GF-D8 (cell line): ENCODE results near the gene FARP2.

Experiments
- DNase-seq: peaks from one replicate; lab custom pipeline; 2025; lab: John Stamatoyannopoulos, UW

FARP2 gene

DNA sequence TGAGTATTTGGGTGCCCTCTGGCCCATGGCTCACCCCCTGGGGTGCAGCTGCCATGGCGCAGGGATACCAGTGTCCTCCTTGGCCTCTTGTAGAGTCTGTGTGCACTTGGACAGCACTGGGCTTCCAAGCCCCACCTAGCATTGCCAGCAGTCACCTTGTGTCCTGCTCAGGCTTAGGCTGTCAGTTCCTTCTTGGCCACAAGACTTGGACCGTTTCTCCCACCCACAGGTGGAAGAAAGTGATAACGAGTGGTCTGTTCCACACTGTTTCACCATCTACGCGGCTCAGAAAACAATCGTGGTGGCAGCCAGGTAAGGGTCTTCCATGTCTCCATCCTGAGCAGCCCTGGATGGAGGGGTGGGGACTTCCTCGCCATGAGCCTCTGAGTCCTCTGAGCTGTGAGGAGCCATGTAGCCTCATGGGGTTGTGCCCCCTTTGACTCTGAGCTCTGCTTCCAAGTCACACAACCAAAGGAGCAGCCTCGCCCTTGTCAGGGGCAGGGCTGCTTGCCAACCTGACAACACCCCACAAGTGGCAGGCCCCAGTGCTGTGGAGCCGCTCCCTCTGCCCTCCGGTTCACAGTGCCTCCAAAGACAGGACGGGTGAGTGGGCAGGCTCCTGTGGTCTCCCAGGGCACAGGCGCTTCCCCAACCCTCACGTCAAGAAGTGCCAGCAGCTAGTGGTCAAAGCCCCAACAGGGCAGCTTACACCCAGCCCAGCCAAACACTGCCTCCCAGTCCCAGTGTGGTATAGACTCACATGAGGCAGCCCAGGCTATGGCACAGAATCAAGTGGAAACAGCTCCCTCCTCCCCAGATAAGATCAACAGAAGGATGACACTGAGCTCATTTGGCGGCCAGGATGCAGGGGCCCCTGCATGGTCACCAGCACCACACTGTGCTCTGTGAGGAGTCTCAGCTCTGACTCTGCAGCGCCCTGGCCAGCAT lies 133.9 kb downstream of the FARP2 start:
- DNase-seq: no peak

DNA sequence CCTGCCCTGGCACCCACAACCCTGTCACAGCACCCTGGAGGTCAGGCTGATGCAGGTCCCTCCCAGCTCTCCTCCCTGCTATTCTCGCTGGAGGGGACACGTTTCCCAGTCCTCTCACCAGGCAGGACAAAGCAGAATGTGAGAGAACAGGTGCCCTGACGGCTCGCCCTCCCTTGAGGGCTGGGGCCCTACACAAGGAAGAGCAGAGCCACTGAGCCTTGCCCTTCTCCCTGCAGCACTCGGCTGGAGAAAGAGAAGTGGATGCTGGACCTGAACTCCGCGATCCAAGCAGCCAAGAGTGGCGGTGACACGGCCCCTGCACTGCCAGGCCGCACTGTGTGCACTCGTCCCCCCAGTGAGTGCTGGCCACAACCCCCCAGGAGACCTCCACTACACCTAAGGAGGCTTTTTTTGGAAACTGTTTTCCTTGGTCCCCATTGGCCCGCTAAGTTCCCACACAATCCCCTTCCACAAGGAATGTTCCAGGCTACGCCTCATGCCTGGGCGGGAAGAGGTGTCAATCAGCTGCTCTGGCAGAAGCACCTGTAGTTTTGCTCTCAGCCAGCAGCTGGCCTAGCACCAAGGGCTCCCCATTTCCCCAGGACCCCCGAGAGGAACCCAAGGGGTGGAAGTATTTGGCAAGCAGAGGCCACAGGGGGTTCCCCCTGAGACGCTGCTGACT lies 134.9 kb downstream of the FARP2 start:
- no peak for DNase-seq

DNA sequence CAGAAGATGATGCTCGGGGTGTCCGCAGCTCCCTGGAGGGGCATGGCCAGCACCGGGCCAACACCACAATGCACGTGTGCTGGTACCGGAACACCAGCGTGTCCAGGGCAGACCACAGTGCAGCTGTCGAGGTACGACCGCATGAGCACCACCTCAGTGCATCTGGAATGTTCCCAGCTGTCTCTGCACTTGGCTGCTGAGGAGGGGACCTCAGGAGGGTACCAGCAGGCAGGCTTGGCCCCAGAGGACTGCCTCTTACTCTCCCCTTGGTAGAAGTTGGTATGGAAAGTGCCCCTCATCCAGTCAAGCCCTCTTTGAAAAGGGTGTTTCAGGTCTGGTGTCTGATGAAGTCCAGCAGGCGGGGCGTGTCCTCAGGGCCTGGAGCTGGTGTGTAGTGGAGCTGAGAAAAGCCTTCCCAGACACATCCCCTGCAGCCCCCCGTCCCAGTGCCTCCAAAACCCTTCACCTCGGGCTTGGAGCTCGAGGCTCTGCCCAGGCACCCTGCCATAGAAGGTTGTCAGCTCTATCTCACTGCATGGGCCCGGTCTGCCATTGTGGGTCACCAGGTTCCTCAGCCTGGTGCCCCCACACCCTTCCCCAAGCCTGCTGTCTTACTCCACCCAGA lies 135.6 kb downstream of the FARP2 start:
- DNase-seq: no peak

DNA sequence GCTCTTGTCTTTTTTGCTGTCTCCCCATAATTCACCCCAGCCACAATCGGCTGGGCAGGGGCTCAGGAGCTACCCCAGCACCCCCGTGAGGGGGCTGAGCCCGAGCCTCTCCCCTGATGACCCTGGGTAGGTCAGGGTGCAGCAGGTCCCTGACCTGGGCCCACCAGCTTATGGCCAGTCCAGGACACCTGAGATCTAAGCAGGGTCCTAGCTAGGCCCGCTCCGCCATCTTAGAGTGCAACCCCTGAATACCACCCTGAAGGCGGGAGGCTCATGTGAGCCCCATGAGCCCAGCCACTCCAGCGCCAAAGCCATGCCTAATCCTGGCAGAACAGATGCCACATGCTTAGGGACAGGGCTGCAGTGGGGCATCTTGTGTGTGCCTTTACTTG lies 136.1 kb downstream of the FARP2 start:
- DNase-seq: no peak

DNA sequence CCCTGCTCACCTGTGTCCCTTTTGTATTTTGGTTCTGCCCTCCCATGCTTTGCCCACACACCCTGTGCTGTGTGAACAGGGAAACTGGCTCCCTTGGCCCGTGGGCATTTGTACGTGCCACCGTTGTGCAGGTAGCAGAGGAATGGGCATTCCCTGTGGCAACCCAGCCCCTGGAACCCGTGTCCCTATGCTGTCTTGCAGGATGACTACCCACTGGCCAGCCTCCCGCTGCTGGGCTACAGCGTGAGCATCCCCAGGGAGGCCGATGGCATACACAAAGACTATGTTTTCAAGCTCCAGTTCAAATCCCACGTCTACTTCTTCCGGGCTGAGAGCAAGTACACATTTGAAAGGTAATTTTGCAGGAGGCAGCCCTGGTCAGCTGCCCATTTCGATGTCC lies 137.0 kb downstream of the FARP2 start:
- no peak for DNase-seq

DNA sequence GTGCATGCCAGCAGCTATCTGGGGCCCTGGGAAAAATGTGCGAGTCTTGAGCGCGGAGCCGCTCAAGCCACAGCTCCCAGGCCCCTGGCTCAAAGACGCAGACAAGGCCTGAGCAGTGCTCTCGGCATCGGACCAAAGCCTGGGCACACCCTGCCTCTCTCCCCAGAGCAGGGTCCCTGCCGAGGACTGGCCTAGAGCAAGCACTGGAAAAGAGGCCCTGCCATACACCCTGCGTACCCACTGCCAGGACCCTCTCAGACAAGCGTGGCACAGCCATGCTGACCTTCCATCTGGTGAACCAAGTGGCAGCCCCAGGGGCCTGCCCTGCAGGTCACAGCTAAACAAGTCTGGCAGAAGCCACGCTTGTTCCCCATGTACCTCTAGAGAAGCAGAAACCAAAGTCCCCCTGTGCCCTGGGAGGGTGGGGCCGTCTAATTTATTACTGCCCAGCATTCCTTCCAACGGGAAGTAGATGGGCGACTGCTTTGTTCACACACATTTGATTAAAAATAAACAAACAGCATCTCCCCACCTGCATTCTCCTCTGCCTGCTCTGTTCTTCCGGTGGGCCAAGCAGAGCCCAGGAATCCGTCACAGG lies 138.3 kb downstream of the FARP2 start:
- no peak for DNase-seq

DNA sequence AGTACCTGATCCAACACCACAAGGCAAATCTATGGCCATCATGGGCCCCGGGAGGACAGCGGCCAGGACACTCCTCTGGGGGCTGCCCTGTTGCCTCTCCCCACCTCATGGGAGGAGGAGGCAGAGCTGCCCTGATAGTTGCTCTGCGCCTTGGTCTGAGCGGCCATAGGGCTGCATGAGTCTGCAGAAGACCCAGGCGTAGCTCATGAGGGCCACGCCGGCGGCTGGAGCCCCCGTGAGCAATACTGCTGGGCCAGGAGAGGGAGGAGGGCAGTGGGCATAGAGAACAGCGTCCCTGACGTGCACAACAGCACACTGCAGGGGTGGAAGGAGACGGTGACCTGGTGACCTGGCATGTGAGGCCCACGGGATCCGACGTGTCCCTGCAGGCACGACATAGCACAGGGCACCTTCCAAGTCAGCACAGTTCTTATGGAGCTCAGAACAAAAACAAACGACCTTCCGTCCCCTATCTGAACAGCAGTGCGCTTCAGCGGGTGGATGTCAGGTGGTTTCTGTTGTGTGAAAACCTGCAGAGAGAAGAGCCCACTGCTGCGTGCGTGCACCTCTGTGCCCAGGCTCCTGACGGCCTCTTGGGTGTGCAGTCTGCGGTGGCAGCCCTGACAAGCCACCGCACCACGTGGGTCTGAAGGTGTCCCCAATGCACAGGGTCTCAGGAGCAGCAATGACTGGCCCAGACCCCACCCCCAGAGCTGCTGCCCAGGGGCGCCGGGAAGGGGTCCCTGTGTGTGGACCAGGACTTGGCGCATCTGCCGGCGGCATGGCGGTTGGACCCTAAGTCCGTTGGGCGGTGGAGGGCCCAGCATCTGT lies 139.3 kb downstream of the FARP2 start:
- DNase-seq: no peak

DNA sequence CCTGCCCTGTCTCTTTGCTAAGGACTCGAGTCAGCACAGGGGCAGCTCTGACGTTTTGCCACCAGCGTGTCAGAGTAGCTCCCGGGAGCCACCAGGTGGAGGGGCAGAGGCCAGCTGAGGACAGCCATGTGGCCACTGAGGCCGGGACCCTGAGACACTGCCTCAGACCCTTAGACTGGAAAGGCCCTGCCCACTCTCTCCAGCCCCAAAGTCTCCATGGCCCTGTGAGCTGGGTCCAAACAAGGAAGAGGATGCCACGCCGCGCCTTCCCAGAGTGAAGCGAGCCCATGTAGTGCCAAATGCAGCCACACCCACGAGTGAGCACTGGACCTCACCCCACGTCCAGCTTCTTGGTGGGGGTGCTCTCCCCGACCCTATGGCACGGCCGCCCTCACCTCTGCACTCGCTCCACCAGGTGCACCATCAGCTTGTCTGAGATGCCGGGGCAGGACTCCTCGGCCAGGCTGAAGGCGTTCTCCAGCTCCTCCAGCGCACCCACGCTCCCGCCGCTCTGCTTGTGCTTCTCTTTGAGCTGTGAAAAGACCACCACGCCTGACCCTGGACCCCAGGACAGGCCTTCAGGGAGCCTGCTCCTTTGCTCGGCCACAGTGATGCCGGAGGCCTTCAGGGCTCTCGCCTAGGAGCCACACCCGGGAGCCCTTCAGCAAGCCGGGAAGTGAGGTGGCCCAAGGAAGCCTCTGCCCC lies 140.1 kb downstream of the FARP2 start:
- DNase-seq: no peak

DNA sequence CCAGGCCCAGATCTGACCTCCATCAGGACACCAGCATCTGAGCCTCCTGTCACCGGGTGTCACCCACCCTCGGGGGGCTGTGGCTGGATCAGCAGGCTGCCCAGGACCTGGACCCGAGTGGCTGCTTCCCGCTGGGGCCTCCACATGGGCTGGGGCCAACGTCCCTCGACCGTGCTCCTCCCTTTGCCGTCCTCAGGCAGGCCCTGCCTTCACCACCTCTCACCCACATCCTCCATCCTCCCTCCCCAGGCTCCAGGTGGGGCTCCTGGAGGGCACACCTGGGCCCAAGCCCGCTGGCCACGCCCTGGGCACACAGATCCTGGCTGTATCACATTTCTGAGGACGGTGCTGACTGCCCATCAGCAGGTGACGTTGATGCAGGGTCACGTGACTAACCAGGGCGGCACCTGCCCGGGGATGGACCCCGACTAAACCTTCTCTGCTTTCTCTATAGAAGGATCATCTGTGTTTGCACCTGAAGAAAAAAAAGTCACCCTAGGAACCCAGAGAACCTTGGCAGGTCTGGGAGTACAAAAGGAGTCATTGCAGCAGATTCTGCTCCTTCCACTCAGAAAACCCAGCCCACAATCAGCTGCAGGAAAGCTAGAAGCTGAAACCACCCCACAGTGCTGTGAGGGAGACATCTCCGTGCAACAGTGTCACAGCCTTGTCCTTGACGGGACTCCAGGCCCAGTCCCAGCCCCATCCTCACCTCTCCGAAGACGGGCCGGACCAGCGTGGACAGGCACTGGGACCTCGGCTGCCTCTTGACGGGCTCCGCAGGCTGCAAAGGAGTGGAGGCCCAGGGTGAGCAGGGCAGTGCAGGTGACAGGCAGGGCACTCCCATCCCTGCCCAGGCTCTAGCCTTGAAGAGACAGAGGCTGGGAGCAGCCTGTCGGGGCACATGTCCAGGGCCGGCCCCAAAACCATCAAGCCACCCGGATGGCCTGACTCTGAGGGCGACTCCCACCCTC lies 141.1 kb downstream of the FARP2 start:
- DNase-seq: no peak

DNA sequence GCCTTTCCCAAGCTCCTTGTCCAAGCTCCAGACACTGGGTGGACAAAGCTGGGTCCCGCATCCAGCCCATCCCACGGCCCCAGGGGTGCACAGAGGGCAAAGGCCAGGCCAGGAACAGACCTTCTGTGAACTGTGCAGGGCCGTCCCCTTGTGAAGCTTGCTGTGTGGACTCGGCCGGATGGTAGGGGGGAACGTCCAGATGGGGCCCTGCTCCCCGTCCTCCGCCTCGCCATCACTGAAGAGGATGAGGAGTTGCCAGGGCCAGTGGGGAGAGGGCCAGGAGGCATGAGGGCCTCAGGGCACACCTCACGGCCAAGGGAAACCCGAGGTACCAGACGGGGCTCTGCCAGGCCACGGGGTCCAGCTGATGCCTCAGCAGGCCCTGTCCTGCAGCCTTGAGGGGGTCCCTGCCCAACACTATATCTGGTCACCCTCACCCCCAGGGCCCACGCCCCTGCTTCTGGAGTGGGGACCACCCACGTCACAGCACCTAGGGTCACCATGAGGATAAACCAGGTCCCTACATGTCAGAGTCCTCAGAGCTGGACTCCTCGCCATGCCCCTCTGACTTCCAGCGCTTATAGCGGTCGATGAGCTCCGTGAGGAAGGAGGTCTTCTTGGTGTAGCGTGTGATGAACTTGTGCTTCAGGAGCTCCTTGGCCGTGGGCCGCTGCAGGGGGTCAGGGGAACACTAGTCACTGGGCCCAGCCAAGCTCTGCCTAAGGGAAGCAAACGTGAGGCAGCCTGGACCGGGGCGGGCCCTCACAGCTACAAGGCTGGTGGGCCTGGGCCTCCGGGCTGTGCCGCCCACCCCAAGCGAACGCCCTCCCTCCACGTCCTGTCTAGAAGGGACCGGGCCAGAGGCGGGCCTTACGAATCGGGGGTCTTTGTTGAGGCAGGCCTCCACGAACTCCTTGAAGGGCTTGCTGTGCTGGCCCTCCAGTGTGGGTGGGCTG lies 142.3 kb downstream of the FARP2 start:
- DNase-seq: no peak

DNA sequence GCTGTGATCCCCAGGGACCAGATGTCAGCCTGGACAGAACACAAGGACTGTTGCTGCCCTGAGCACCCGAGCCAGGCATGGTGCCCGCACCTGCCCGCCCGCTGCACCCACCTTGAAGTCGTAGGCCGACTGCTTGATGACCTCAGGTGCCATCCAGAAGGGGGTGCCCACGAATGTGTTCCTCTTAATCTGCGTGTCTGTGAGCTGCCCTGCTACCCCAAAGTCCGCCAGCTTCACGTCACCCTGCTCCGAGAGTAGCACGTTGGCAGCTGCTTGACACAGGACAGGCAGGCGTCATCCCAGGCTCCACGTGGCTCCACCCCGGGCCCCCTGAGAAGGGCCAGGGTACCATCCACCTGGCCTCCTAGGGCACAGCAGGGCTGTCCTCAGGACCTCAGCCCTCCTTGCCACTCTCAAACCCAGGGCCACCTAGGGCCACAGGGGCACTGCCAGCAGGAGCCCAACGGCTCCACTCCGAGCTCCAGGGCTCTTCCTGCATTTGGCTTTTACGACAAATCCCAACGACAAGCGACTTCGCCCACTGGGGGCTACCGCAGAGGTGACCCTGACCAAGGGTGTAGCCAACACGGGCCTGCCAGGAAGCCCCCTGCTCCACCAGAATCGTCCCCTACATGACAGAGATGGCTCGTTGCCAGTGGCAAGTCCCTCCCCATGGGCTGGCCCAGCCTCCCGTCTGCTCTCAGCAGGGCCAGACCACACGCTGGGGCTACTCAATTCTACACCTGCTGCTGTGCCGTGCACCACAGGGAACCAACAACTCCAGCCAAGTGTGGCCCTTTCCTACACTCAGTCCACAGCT lies 143.3 kb downstream of the FARP2 start:
- no peak for DNase-seq

DNA sequence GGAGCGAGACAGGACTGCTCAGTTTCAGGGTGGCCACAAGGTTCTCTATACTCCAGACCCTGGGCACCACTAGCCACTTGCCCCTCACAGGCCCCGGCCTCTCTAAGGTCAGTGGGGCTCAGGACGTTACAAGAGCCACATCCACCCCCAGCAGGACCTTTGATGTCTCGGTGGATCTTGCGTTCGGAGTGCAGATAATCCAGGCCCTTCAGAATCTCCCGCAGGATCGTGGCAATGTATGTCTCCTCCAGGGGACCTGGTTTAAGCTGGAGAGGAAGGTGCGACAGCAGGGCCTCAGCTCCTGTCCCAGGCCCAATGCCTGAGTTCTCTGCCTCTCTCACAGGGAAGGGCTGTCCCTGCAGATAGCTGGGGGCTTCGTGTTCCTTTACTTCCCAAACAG lies 143.9 kb downstream of the FARP2 start:
- DNase-seq: no peak

DNA sequence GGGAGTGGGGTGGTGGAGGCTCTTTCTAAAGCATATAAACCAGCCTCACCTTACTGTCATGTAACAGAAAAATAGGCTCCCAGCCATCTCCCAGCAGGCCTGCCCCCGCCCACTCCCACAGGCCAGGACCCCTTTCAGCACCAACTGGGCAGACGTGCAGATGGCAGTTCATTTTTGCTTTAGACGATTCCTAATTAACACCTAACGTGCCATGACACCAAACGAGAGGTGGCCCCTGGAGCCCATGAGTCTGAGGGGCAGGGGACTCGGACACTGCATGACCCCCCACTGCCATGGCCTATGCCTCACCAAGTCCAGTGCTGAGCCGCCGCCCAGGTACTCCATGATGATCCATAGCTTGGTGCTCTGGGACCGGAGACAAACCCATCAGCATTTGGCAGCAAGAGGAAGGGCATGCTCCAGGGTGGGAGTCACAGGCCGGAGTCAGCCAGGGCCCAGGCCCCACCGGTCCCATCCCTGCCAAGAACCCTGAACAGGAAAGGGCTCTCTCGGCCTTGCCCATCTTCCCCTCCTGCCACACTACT lies 144.4 kb downstream of the FARP2 start:
- DNase-seq: no peak

DNA sequence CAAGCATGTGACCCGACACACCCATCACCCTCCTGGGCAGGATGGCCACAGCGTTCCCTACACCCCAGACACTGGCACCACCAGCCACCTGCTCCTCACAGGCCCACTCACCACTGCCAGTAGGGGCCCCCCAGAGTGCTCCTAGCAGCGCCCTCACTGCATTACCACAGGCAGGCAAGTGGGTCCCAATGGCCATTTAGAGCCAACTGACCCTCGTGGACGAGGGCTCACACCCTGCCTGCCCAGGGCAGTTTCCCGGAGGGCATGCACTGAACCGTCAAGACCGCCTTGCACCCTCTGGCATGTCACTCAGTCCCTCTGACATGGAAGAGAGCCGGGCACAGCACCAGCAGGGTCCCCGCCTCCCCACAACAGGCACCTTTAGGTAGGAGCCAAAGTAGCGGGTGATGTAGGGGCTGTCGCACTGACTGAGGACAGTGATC lies 145.0 kb downstream of the FARP2 start:
- no peak for DNase-seq

DNA sequence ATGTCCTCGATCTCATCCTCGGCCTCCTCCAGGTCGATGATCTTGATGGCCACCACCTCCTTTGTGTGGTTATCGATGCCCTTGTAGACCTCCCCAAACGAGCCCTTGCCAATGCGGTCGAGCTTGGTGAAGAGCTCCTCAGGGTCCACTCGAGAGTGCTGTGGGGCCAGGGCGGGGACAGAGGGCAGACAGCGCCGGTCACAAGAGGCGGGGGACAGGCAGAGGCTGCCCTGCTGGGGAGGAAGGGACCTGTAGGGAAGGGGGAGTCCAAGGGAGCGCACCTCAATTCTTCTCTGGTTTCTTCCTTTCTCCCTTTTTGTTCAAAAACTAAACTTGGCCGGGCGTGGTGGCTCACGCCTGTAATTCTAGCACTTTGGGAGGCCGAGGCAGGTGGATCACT lies 145.5 kb downstream of the FARP2 start:
- no peak for DNase-seq

DNA sequence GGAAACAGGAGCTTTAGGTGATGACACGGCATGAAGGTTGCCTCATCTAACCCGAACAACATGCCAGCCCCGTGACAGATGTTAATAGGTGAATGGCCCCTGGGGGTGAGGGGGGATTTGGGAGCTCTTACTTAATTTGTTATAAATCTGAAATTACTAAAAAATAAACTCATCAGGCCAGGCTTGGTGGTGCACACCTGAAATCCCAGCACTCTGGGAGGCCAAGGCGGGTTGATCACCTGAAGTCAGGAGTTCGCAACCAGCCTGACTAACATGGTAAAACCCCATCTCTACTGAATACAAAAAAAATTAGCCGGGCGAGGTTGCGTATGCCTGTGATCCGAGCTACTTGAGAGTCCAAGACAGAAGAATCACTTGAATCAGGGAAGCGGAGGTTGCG lies 146.2 kb downstream of the FARP2 start:
- no peak for DNase-seq

DNA sequence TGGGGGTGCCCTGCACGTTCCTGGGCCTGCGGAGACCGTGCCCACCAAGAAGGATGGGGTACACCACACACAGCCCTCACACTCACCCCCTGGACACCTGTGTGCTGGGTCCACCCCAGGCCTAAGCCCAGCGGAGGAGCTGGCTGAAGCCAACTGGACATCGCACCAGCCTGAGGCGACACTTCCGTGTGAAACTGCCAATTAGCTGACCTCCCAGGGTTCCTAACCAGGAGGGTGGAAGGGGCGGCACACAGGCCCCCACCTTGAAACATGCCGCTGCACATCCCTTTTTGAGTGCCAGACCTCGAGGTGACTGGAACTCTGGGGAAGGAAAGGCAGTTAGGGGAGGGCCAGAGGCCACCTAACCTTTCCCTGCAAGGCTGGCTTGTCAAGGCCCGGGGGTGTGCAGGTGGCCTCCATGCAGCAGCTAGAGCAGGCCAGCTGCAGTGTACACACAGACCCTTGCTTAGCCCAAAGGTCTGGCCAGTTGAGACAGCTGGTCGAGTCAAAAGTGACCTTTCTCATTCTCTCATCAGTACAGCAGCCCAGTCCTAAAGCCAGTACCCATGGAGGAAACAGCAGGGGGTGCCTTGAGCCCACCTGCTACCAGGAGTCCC lies 147.8 kb downstream of the FARP2 start:
- DNase-seq: no peak
